ENCODE measurements around the gene ATG5. TPM values are rescaled to one million over a fixed set of nuclear protein-coding genes. Genes with fewer than 3 reads are reported as not detected.

Gene ATG5
- total RNA-seq (2014; rRNA removed; shearing (Covaris generic)), result 18.4 and 20.3 TPM in 2 replicates

GRCh38 chr6:106325336-106326178, at the start of gene ATG5:
Gene ATG5 (minus strand): TSS chr6:106325760. CDS start chr6:106316208, 9,552 bp downstream.

GRCh38 chr6:106360410-106360988, 34.9 kb upstream of the ATG5 start, which contains the start of gene CRYBG1:
Gene CRYBG1 (plus strand): TSS chr6:106360717. CDS start chr6:106360909, 192 bp downstream.

Small RNA genes within 50 kb of the gene (small RNA-seq; reads per million reads assigned to genes)
- not detected for gene RF00015
- gene RN7SL47P, result not detected
- not detected for gene RNU6-344P

Other genes with a start within 250 kb of the ATG5 start
- gene PRDM1, start 239.4 kb downstream of the ATG5 start, total RNA-seq (2014; rRNA removed; shearing (Covaris generic)), result 3.5 and 4.7 TPM in 2 replicates
- 16.7 and 18.0 TPM in 2 replicates for gene CRYBG1, start 35.0 kb upstream of the ATG5 start, total RNA-seq (2014; rRNA removed; shearing (Covaris generic))